H1 (cell line): ENCODE data around the gene KIFC1. TPM values are rescaled to one million over a fixed set of nuclear protein-coding genes. Genes with fewer than 3 reads are reported as not detected.

ENCODE experiments used
- CTCF ChIA-PET: fragments of 300-600 bp; sonication (Branson Sonifier 250); formaldehyde crosslinking; loops from one replicate; lab custom pipeline; 2021; ENCODE audit not compliant: partially characterized antibody; lab: Charles Lee
- POLR2A ChIA-PET: fragments of 300-600 bp; sonication (Branson Sonifier 250); formaldehyde crosslinking; loops from one replicate; lab custom pipeline; 2021; ENCODE audit warnings: inconsistent platforms; ENCODE audit not compliant: partially characterized antibody; lab: Charles Lee
- DNase-seq, 2 experiments: peaks; one replicate each; pipeline versions ENCODE4 v3.0.0 to v3.0.0-alpha.2; 2010 to 2022; ENCODE audit warnings: low spot score in 2 of 2, low read depth in 1 of 2, mixed read lengths in 1 of 2
- FAIRE-seq: peaks from 2 replicates; lab custom pipeline; 2011; peaks lifted over from hg19 to GRCh38; lab: Jason Lieb, UNC
- H2AFZ ChIP-seq: 2 replicates; pipeline ENCODE4 v1.8.1; 2012; ENCODE audit warnings: low read length, inconsistent platforms
- H2AK5ac ChIP-seq: 2 replicates; pipeline ENCODE4 v1.6.1; 2013; ENCODE audit warnings: low read depth, low read length
- H2BK120ac ChIP-seq: replicated peaks from 2 replicates; pipeline ENCODE3; 2013; ENCODE audit warnings: low read depth, low read length, inconsistent platforms
- H2BK12ac ChIP-seq: 2 replicates; pipeline ENCODE4 v1.6.1; 2013; ENCODE audit warnings: low read depth, low read length
- H2BK15ac ChIP-seq: 2 replicates; pipeline ENCODE4 v1.6.1; 2013; ENCODE audit warnings: low read length
- H2BK20ac ChIP-seq: 2 replicates; pipeline ENCODE4 v1.6.1; 2013; ENCODE audit warnings: low read length
- H2BK5ac ChIP-seq: 2 replicates; pipeline ENCODE4 v1.6.1; 2013; ENCODE audit warnings: low read depth, low read length
- H3K14ac ChIP-seq: 2 replicates; pipeline ENCODE4 v1.6.1; 2013; ENCODE audit warnings: inconsistent platforms; ENCODE audit not compliant: insufficient read length
- H3K18ac ChIP-seq: 2 replicates; pipeline ENCODE4 v1.6.1; 2013; ENCODE audit warnings: low read length; ENCODE audit errors: extremely low read depth
- H3K23ac ChIP-seq: 2 replicates; pipeline ENCODE4 v1.6.1; 2013; ENCODE audit warnings: inconsistent platforms; ENCODE audit not compliant: insufficient read length
- H3K23me2 ChIP-seq: 2 replicates; pipeline ENCODE4 v1.6.1; 2013; ENCODE audit warnings: low read depth, low read length
- H3K27ac ChIP-seq: 2 replicates; pipeline ENCODE4 v1.6.1; 2011; ENCODE audit warnings: low read depth, low read length, inconsistent platforms
- H3K27me3 ChIP-seq, 4 experiments: replicated peaks in 1 of 4; 1 replicate in 1 of 4; 2 replicates in 3 of 4; pipeline versions ENCODE4 v1.6.1 to v1.8.1; 2011 to 2013; ENCODE audit warnings: low read length in 3 of 4, mild to moderate bottlenecking in 3 of 4, inconsistent platforms in 2 of 4, mixed read lengths in 2 of 4, moderate library complexity in 1 of 4; ENCODE audit not compliant: control insufficient read depth in 3 of 4, insufficient read depth in 3 of 4; ENCODE audit errors: extremely low read depth in 1 of 4
- H3K36me3 ChIP-seq, 4 experiments: 2 replicates each; pipeline versions ENCODE4 v1.6.1 to v1.8.1; 2011 to 2013; ENCODE audit warnings: mild to moderate bottlenecking in 4 of 4, low read length in 3 of 4, moderate library complexity in 2 of 4, control low read depth in 1 of 4, inconsistent platforms in 1 of 4; ENCODE audit not compliant: insufficient read depth in 4 of 4, control insufficient read depth in 2 of 4
- H3K4ac ChIP-seq: replicated peaks from 2 replicates; pipeline ENCODE3; 2013; ENCODE audit warnings: low read length, low read depth, mixed read lengths, inconsistent platforms; ENCODE audit not compliant: insufficient read length
- H3K4me1 ChIP-seq, 4 experiments: replicated peaks in 1 of 4; 1 replicate in 1 of 4; 2 replicates in 3 of 4; pipeline versions ENCODE4 v1.6.1 to v1.8.1; 2011 to 2013; ENCODE audit warnings: low read length in 3 of 4, inconsistent platforms in 2 of 4, mixed read lengths in 1 of 4; ENCODE audit not compliant: insufficient read depth in 4 of 4, control insufficient read depth in 3 of 4
- H3K4me2 ChIP-seq, 2 experiments: 2 replicates each; pipeline versions ENCODE4 v1.6.1 to v1.8.1; 2011 to 2013; ENCODE audit warnings: low read depth in 2 of 2, low read length in 2 of 2, control low read depth in 1 of 2, inconsistent platforms in 1 of 2, mild to moderate bottlenecking in 1 of 2; ENCODE audit not compliant: insufficient read depth in 1 of 2
- H3K4me3 ChIP-seq, 4 experiments: fragments of 200-600, 300-600 bp in 1 of 4; sonication (generic), shearing (Covaris generic), sonication (Bioruptor Twin) in 1 of 4; 2 replicates each; pipeline versions ENCODE4 v1.5.1 to v1.8.1; 2011 to 2016; ENCODE audit warnings: low read length in 4 of 4, low read depth in 3 of 4, control low read depth in 2 of 4, inconsistent platforms in 2 of 4, mild to moderate bottlenecking in 2 of 4, mixed read lengths in 1 of 4, moderate library complexity in 1 of 4; ENCODE audit not compliant: insufficient read depth in 2 of 4; ENCODE audit errors: extremely low read depth in 1 of 4
- H3K56ac ChIP-seq: replicated peaks from 2 replicates; pipeline ENCODE3; 2013; ENCODE audit warnings: low read depth, mild to moderate bottlenecking, mixed read lengths, low read length, inconsistent platforms; ENCODE audit not compliant: insufficient read length
- H3K79me1 ChIP-seq: 2 replicates; pipeline ENCODE4 v1.6.1; 2013; ENCODE audit warnings: low read depth, low read length, control low read depth
- H3K79me2 ChIP-seq, 2 experiments: 2 replicates each; pipeline versions ENCODE4 v1.6.1 to v1.8.1; 2012 to 2013; ENCODE audit warnings: low read length in 2 of 2, mild to moderate bottlenecking in 2 of 2, inconsistent platforms in 1 of 2; ENCODE audit not compliant: insufficient read depth in 2 of 2, control insufficient read depth in 1 of 2
- H3K9ac ChIP-seq, 4 experiments: replicated peaks in 1 of 4; 1 replicate in 1 of 4; 2 replicates in 3 of 4; pipeline versions ENCODE4 v1.6.1 to v1.8.1; 2011 to 2013; ENCODE audit warnings: low read depth in 3 of 4, low read length in 3 of 4, control low read depth in 2 of 4, mild to moderate bottlenecking in 2 of 4, moderate library complexity in 2 of 4, inconsistent platforms in 1 of 4; ENCODE audit errors: extremely low read depth in 1 of 4
- H3K9me3 ChIP-seq, 2 experiments: 2 replicates each; pipeline versions ENCODE4 v1.6.1 to v1.8.1; 2012 to 2013; ENCODE audit warnings: mild to moderate bottlenecking in 2 of 2, moderate library complexity in 2 of 2, control low read depth in 1 of 2, inconsistent platforms in 1 of 2, low read depth in 1 of 2, low read length in 1 of 2, mixed read lengths in 1 of 2; ENCODE audit not compliant: insufficient read depth in 2 of 2
- H4K20me1 ChIP-seq, 2 experiments: replicated peaks in 1 of 2; 2 replicates each; pipeline versions ENCODE3 to v1.8.1; 2011 to 2013; ENCODE audit warnings: inconsistent platforms in 2 of 2, low read length in 2 of 2, mild to moderate bottlenecking in 1 of 2; ENCODE audit not compliant: insufficient read depth in 2 of 2, control insufficient read depth in 1 of 2
- H4K5ac ChIP-seq: 2 replicates; pipeline ENCODE4 v1.6.1; 2013; ENCODE audit warnings: low read length, low read depth, mixed read lengths, inconsistent platforms; ENCODE audit not compliant: insufficient read length
- H4K8ac ChIP-seq: 2 replicates; pipeline ENCODE4 v1.8.0; 2013; ENCODE audit warnings: mild to moderate bottlenecking, moderate library complexity, low read length, inconsistent platforms; ENCODE audit not compliant: insufficient read depth; ENCODE audit errors: extremely low read depth
- H4K91ac ChIP-seq: replicated peaks from 2 replicates; pipeline ENCODE3; 2013; ENCODE audit warnings: low read length, mixed read lengths, inconsistent platforms; ENCODE audit not compliant: insufficient read length
- BCL11A ChIP-seq, 2 experiments: IDR thresholded peaks; one replicate each; pipeline ENCODE4 v1.6.1; 2011; ENCODE audit warnings: low read depth in 2 of 2, low read length in 2 of 2, mild to moderate bottlenecking in 2 of 2
- BRCA1 ChIP-seq: IDR thresholded peaks from 2 replicates; pipeline ENCODE4 v1.6.1; 2012; ENCODE audit warnings: low read depth, low read length, improper control_type of control experiment
- CHD2 ChIP-seq: IDR thresholded peaks from 2 replicates; pipeline ENCODE4 v1.6.1; 2012; ENCODE audit warnings: low read length, improper control_type of control experiment
- EGR1 ChIP-seq: IDR thresholded peaks from 2 replicates; pipeline ENCODE4 v1.6.1; 2011; ENCODE audit warnings: low read depth, low read length, borderline replicate concordance
- EP300 ChIP-seq, 2 experiments: IDR thresholded peaks; 1 replicate in 1 of 2; 2 replicates in 1 of 2; pipeline ENCODE4 v1.6.1; 2011 to 2012; ENCODE audit warnings: low read depth in 2 of 2, low read length in 2 of 2, mild to moderate bottlenecking in 2 of 2, borderline replicate concordance in 1 of 2, inconsistent platforms in 1 of 2, moderate library complexity in 1 of 2
- GABPA ChIP-seq: IDR thresholded peaks from 2 replicates; pipeline ENCODE4 v1.6.1; 2011; ENCODE audit warnings: mild to moderate bottlenecking, low read length, moderate library complexity, borderline replicate concordance; ENCODE audit not compliant: insufficient read depth
- HDAC6 ChIP-seq: IDR thresholded peaks from one replicate; pipeline ENCODE4 v1.7.1; 2012; ENCODE audit warnings: low read depth, mild to moderate bottlenecking, inconsistent platforms, low read length, moderate library complexity
- JUN ChIP-seq: IDR thresholded peaks from 2 replicates; pipeline ENCODE4 v1.6.1; 2011; ENCODE audit warnings: low read depth, mild to moderate bottlenecking, improper control_type of control experiment, low read length
- MAFK ChIP-seq: IDR thresholded peaks from 2 replicates; pipeline ENCODE4 v1.6.1; 2012; ENCODE audit warnings: low read depth, mild to moderate bottlenecking, improper control_type of control experiment, low read length
- NANOG ChIP-seq: IDR thresholded peaks from 2 replicates; pipeline ENCODE4 v1.6.1; 2011; ENCODE audit warnings: low read length, low read depth, mild to moderate bottlenecking, inconsistent platforms; ENCODE audit not compliant: insufficient read depth, poor library complexity, severe bottlenecking
- PHF8 ChIP-seq: fragments of 200-600 bp; sonication (generic); conservative IDR thresholded peaks from 2 replicates; pipeline ENCODE4 v1.7.1; 2012; ENCODE audit warnings: low read depth, mild to moderate bottlenecking, inconsistent platforms, low read length, moderate library complexity
- SP1 ChIP-seq: IDR thresholded peaks from 2 replicates; pipeline ENCODE4 v1.6.1; 2011; ENCODE audit warnings: low read depth, low read length
- SP2 ChIP-seq: IDR thresholded peaks from 2 replicates; pipeline ENCODE4 v1.6.1; 2012; ENCODE audit warnings: mild to moderate bottlenecking, low read length, inconsistent platforms
- TAF1 ChIP-seq: IDR thresholded peaks from 2 replicates; pipeline ENCODE4 v1.6.1; 2011; ENCODE audit warnings: mild to moderate bottlenecking, low read depth, low read length
- WGBS, 2 experiments: shearing (Covaris generic) in 1 of 2; methylation state at CpG; one replicate each; pipeline versions ENCODE4 v1.1.6 to v1.1.7; 2013 to 2015; ENCODE audit warnings: low lambda C conversion rate in 2 of 2, mixed read lengths in 2 of 2, inconsistent platforms in 1 of 2, low coverage in 1 of 2, missing lambda C conversion rate in 1 of 2; ENCODE audit not compliant: insufficient replicate concordance in 2 of 2, insufficient coverage in 1 of 2, insufficient read length in 1 of 2; ENCODE audit errors: extremely low coverage in 1 of 2, missing lambda C conversion rate in 1 of 2; 5-methylcytosine and 5-hydroxymethylcytosine counted together
- polyA plus RNA-seq, 7 experiments: library from polyadenylated mRNA; depleted of rRNA in 3 of 7; stranded (reverse) in 5 of 7; unstranded in 2 of 7; fragments of >200 nt in 5 of 7; fragments of 200-250 nt in 2 of 7; gene quantifications; 1 replicate in 5 of 7; 2 replicates in 1 of 7; 4 replicates in 1 of 7; pipeline versions ENCODE4 v1.2.1 to v1.2.3, GENCODE V29; 2011 to 2013; ENCODE audit warnings: missing spikeins in 2 of 7, mixed read lengths in 2 of 7
- total RNA-seq: library from RNA; stranded (reverse); fragmentation: NEBNext Ultra II Directional; extraction: Animal tissue kit (Norgen Biotek cat#: 25700); gene quantifications from 2 replicates; pipeline ENCODE4 v1.2.1, GENCODE V29; 2021

The KIFC1 gene
- total and polyA plus RNA-seq, 2 of the 8 experiments (the other 6 are each of a cell fraction or from before 2014, with no cell fraction given), result 46.6 to 64.3 TPM

DNA sequence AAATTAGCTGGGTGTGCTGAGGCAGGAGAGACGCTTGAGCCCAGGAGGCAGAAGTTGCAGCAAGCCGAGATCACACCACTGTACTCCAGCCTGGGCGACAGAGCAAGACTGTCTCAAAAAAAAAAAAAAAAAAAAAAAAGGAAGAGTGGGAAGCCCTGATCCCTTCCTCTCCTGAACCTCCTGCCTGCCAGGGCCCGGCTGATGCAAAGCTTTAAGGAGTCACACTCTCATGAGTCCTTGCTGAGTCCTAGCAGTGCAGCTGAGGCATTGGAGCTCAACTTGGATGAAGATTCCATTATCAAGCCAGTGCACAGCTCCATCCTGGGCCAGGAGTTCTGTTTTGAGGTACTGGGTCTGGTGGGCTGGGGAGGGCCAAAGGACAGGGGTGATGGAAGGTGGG lies 43.3 kb downstream of the KIFC1 start:
- no peak overlapping the region for H3K4ac ChIP-seq
- H4K5ac ChIP-seq, result no peak overlapping the region
- no peak overlapping the region for H4K8ac ChIP-seq
- 63% methylated on average over 1 of the region's 4 CpGs; no CpG with 5 or more reads in 1 of the 2 experiments for WGBS, 2 experiments
- no peak overlapping the region for H3K23ac ChIP-seq
- no peaks in the 10 kb centered on the region; a peak in 1 of 4 replicates for H3K9me3 ChIP-seq
- peak overlapping the region; percentile 10; the same call in 1 of the 2 replicates for H2BK5ac ChIP-seq
- H2BK15ac ChIP-seq, result no peak overlapping the region
- H4K91ac ChIP-seq, result no peak overlapping the region
- H4K20me1 ChIP-seq, result peaks cover 2 to 16% of the 10 kb centered on the region in 2 experiments
- H3K4me2 ChIP-seq, result no peak overlapping the region
- peaks cover 6% of the 10 kb centered on the region; the same call in 1 of the 2 replicates for H3K79me1 ChIP-seq
- no peak overlapping the region for H2BK20ac ChIP-seq
- H3K27me3 ChIP-seq, result no peaks in the 10 kb centered on the region
- ChIA-PET POLR2A (interaction anchor here (1.0 to 14.8 kb wide), 3 partner anchors 9 to 17 kb away, joined by 3 to 381 read pairs (median 6); partner anchors contain the start of genes SYNGAP1 and ZBTB9), CTCF (interaction anchor here (0.6 to 1.5 kb wide), 3 partner anchors 9 to 78 kb away, joined by 3 to 4 read pairs (median 3); no protein-coding TSS in a partner anchor)
- H2BK12ac ChIP-seq, result no peak overlapping the region
- FAIRE-seq (no peak), DNase-seq (no peak)
- no peak overlapping the region for H2AK5ac ChIP-seq
- H3K36me3 ChIP-seq, result peaks cover 31 to 48% (median 42%) of the 10 kb centered on the region in 4 experiments
- H3K4me3 ChIP-seq, result no peak overlapping the region
- no peak overlapping the region for H3K14ac ChIP-seq
- peaks cover 8 to 22% (median 16%) of the 10 kb centered on the region in 4 experiments for H3K4me1 ChIP-seq
- H3K18ac ChIP-seq, result no peak overlapping the region
- peaks cover 21% of the 10 kb centered on the region for H3K23me2 ChIP-seq
- H3K56ac ChIP-seq, result no peak overlapping the region
- H3K9ac ChIP-seq, result peak overlapping the region in 2 of 4 experiments; percentile 38 to 53; a peak in 3 of 7 replicates
- peaks cover 4 to 55% of the 10 kb centered on the region in 2 experiments; a peak in 2 of 4 replicates for H3K79me2 ChIP-seq
- no peak overlapping the region for H2AFZ ChIP-seq
- H2BK120ac ChIP-seq, result no peak overlapping the region
- peak overlapping the region; percentile 70; the same call in 1 of the 2 replicates for H3K27ac ChIP-seq
- TF ChIP-seq TAF1 (no peak), SP2 (no peak), NANOG (no peak), EP300 (IDR thresholded peaks at IDR 0.05; ENCODE audit: borderline replicate concordance in 1 of 2, low read depth in 2 of 2, low read length in 2 of 2) (no peak), PHF8 (no peak), HDAC6 (no peak), GABPA (no peak), MAFK (no peak), BCL11A (IDR thresholded peaks at IDR 0.05; ENCODE audit: low read depth in 2 of 2, low read length in 2 of 2) (no peak), CHD2 (no peak), JUN (no peak), SP1 (no peak), BRCA1 (no peak), EGR1 (no peak)
